Panc1 (cell line): Measurements from ENCODE around the gene PARP16. TPM values are rescaled to one million over a fixed set of nuclear protein-coding genes. Genes with fewer than 3 reads are reported as not detected.

ENCODE experiments used
- ATAC-seq: fragments of 200-7000 bp; cut with Tn5 transposase; 2 replicates; pipeline ENCODE4 v1.9.1; 2020; ENCODE audit warnings: mild to moderate bottlenecking, moderate library complexity
- BruUV-seq: library from RNA; stranded (reverse); fragments of 400-500 nt; replicated peaks from 2 replicates; lab custom pipeline; 2021; lab: Mats Ljungman, UMichigan
- CTCF ChIA-PET: fragments of 300-600 bp; sonication (Branson Sonifier 250); formaldehyde crosslinking; loops from one replicate; lab custom pipeline; 2022; ENCODE audit warnings: antibody characterized with exemption; lab: Charles Lee
- POLR2A ChIA-PET: fragments of 300-600 bp; sonication (Branson Sonifier 250); formaldehyde crosslinking; loops from one replicate; lab custom pipeline; 2022; ENCODE audit warnings: antibody characterized with exemption; lab: Charles Lee
- DNase-seq: peaks from one replicate; pipeline ENCODE4 v3.0.0-alpha.2; 2010; ENCODE audit warnings: low read depth, low spot score
- H3K27ac ChIP-seq: 2 replicates; pipeline ENCODE4 v1.5.1; 2011; ENCODE audit warnings: mild to moderate bottlenecking, low read length, inconsistent platforms
- H3K27me3 ChIP-seq: fragments of 200-500 bp; sonication (Bioruptor generic); 2 replicates; pipeline ENCODE4 v1.6.0; 2014; ENCODE audit warnings: low read length, inconsistent platforms; ENCODE audit not compliant: control insufficient read depth, insufficient read depth
- H3K36me3 ChIP-seq: fragments of 200-500 bp; sonication (Bioruptor generic); 2 replicates; pipeline ENCODE4 v1.5.1; 2014; ENCODE audit warnings: inconsistent platforms, mild to moderate bottlenecking, low read length, moderate library complexity; ENCODE audit not compliant: control insufficient read depth, insufficient read depth
- H3K4me1 ChIP-seq: 2 replicates; pipeline ENCODE4 v1.5.1; 2011; ENCODE audit warnings: inconsistent platforms, mild to moderate bottlenecking, low read length, moderate library complexity; ENCODE audit not compliant: control insufficient read depth, insufficient read depth
- H3K4me3 ChIP-seq, 2 experiments: 2 replicates each; pipeline ENCODE4 v1.5.1; 2011 to 2012; ENCODE audit warnings: low read depth in 2 of 2, low read length in 2 of 2, mild to moderate bottlenecking in 2 of 2, inconsistent platforms in 1 of 2, moderate library complexity in 1 of 2
- H3K9me3 ChIP-seq: fragments of 200-500 bp; sonication (Bioruptor generic); 2 replicates; pipeline ENCODE4 v1.5.1; 2014; ENCODE audit warnings: low read depth, mild to moderate bottlenecking, inconsistent platforms, low read length, moderate library complexity; ENCODE audit not compliant: control insufficient read depth, insufficient read depth
- CTCF ChIP-seq: fragments of 450-650 bp; IDR thresholded peaks from 2 replicates; pipeline ENCODE4 v1.5.1; 2017; ENCODE audit warnings: mild to moderate bottlenecking
- POLR2AphosphoS5 ChIP-seq: IDR thresholded peaks from 2 replicates; pipeline ENCODE4 v1.6.1; 2012; ENCODE audit warnings: mild to moderate bottlenecking, low read depth, low read length, moderate library complexity
- SIN3A ChIP-seq: IDR thresholded peaks from 2 replicates; pipeline ENCODE4 v1.6.1; 2012; ENCODE audit warnings: low read depth, mild to moderate bottlenecking, low read length, moderate library complexity, borderline replicate concordance; ENCODE audit not compliant: insufficient read depth
- TCF7L2 ChIP-seq: IDR thresholded peaks from 2 replicates; pipeline ENCODE4 v1.6.1; 2011; ENCODE audit warnings: mild to moderate bottlenecking, low read depth, low read length, inconsistent platforms
- in situ Hi-C: cut with HindIII; loops from 2 replicates; pipeline ENCODE4 v1.10.0; 2016; ENCODE audit warnings: low sequenced_read_pairs, low pct_unique_long_range_greater_than_20kb
- intact Hi-C: fragments of 100-400 bp; cut with micrococcal nuclease; formaldehyde crosslinking; loops from one replicate; pipeline ENCODE4 v1.10.0; 2022; ENCODE audit not compliant: unreplicated experiment
- total RNA-seq: library from RNA; stranded (reverse); gene quantifications from one replicate; pipeline ENCODE4 v1.2.1, GENCODE V29; 2021; ENCODE audit not compliant: unreplicated experiment
- TF ChIP-seq, protein P1 (sequence below), 2 experiments: IDR thresholded peaks; 2 replicates each; pipeline ENCODE4 v1.6.1; 2011 to 2012; ENCODE audit warnings: low read depth in 2 of 2, control low read depth in 1 of 2, low read length in 1 of 2, mild to moderate bottlenecking in 1 of 2, moderate library complexity in 1 of 2; ENCODE audit not compliant: insufficient read depth in 1 of 2

Gene PARP16
- total RNA-seq, 1 experiment from 2014 or later: 15.4 TPM

GRCh38 chr15:65334586-65335231 lies 48.0 kb upstream of the PARP16 start:
- Histone ChIP-seq H3K9me3 (no peaks in the 10 kb centered on the region), H3K27me3 (no peaks in the 10 kb centered on the region), H3K27ac (no peak overlapping the region), H3K36me3 (no peaks in the 10 kb centered on the region), H3K4me3 (no peak overlapping the region), H3K4me1 (no peaks in the 10 kb centered on the region)
- BruUV-seq: no TSS peak
- CTCF ChIA-PET: no interaction called here
- ATAC-seq: no peak
- in situ Hi-C loops (no loop called here), intact Hi-C loops (no loop called here)
- no peak for DNase-seq
- TF ChIP-seq, protein P1, sequence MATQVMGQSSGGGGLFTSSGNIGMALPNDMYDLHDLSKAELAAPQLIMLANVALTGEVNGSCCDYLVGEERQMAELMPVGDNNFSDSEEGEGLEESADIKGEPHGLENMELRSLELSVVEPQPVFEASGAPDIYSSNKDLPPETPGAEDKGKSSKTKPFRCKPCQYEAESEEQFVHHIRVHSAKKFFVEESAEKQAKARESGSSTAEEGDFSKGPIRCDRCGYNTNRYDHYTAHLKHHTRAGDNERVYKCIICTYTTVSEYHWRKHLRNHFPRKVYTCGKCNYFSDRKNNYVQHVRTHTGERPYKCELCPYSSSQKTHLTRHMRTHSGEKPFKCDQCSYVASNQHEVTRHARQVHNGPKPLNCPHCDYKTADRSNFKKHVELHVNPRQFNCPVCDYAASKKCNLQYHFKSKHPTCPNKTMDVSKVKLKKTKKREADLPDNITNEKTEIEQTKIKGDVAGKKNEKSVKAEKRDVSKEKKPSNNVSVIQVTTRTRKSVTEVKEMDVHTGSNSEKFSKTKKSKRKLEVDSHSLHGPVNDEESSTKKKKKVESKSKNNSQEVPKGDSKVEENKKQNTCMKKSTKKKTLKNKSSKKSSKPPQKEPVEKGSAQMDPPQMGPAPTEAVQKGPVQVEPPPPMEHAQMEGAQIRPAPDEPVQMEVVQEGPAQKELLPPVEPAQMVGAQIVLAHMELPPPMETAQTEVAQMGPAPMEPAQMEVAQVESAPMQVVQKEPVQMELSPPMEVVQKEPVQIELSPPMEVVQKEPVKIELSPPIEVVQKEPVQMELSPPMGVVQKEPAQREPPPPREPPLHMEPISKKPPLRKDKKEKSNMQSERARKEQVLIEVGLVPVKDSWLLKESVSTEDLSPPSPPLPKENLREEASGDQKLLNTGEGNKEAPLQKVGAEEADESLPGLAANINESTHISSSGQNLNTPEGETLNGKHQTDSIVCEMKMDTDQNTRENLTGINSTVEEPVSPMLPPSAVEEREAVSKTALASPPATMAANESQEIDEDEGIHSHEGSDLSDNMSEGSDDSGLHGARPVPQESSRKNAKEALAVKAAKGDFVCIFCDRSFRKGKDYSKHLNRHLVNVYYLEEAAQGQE (IDR thresholded peaks at IDR 0.05; ENCODE audit: insufficient read depth in 1 of 2, low read depth in 2 of 2, low read length in 1 of 2): no peak
- TF ChIP-seq POLR2AphosphoS5: no peak
- no peak for TF ChIP-seq TCF7L2
- no peak for TF ChIP-seq CTCF
- TF ChIP-seq SIN3A: no peak
- POLR2A ChIA-PET: no interaction called here

- BruUV-seq: no TSS peak
- no peaks in the 10 kb centered on the region for H3K4me1 ChIP-seq
- TF ChIP-seq, protein P1 (IDR thresholded peaks at IDR 0.05; ENCODE audit: insufficient read depth in 1 of 2, low read depth in 2 of 2, low read length in 1 of 2): no peak
- TF ChIP-seq SIN3A: no peak
- TF ChIP-seq TCF7L2: no peak
- TF ChIP-seq POLR2AphosphoS5: no peak
- no peak for TF ChIP-seq CTCF
- no peaks in the 10 kb centered on the region for H3K9me3 ChIP-seq
- intact Hi-C loops: no loop called here
- ChIA-PET CTCF (no interaction called here), POLR2A (no interaction called here)
- H3K4me3 ChIP-seq: no peak overlapping the region
- H3K36me3 ChIP-seq: no peaks in the 10 kb centered on the region
- DNase-seq: no peak
- H3K27ac ChIP-seq: no peak overlapping the region
- in situ Hi-C loops: no loop called here
- no peak for ATAC-seq
- no peaks in the 10 kb centered on the region for H3K27me3 ChIP-seq
Observed at GRCh38 chr15:65333856-65334255, 47.2 kb upstream of the PARP16 start.
